Cardiac fibroblast (primary cell): ENCODE measurements around the gene ESPN.

Experiments
- DNase-seq, 2 donors: peaks; one replicate each; pipeline versions ENCODE4 v3.0.0 to v3.0.0-alpha.2; 2010; ENCODE audit warnings: low read depth in 2 of 2
- H3K4me3 ChIP-seq, 2 donors: replicated peaks in 1 of 2; 1 replicate in 1 of 2; 2 replicates in 1 of 2; pipeline ENCODE4 v1.5.1; 2011; ENCODE audit warnings: low read depth in 2 of 2, low read length in 2 of 2, mild to moderate bottlenecking in 2 of 2, moderate library complexity in 1 of 2
- TF ChIP-seq, protein P1 (sequence below): IDR thresholded peaks from one replicate; pipeline ENCODE4 v1.5.1; 2011; ENCODE audit warnings: low read depth, mild to moderate bottlenecking, low read length, inconsistent platforms

The ESPN gene

DNA sequence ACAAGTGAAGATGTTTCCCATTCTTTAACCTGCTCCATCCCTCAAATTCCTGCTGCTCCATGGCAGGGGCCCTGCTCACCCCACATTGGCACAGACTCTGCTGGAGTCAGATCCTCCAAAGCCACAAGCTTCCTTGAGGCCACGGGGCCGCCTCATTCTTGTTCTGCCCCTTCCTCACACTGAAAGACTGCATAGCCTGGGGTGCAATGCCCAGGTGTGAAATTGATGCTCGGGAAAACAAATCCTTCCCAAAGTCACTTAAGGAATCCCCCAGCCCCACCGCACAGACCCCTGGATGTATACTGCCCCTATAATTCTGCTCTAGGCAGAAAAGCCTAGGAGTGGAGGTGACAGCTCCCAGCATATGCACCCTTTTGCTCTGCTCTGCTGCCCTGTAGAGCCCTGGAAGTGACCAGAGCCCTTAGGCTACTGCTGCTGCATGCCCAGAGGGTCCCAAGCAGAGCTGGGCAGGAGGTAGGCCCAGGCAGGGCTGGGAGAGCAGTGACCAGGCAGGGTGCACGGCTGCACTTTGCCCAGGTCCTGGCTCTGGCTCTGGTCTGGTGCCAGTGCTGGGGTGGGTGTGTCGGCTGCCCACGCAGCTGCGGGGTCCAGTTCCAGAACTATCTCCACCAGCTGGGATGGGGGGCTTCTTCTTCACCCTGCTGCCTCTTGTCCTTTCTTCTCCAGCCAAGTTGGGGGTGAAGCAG, 6.5 kb upstream of the ESPN start:
- TF ChIP-seq, protein P1, sequence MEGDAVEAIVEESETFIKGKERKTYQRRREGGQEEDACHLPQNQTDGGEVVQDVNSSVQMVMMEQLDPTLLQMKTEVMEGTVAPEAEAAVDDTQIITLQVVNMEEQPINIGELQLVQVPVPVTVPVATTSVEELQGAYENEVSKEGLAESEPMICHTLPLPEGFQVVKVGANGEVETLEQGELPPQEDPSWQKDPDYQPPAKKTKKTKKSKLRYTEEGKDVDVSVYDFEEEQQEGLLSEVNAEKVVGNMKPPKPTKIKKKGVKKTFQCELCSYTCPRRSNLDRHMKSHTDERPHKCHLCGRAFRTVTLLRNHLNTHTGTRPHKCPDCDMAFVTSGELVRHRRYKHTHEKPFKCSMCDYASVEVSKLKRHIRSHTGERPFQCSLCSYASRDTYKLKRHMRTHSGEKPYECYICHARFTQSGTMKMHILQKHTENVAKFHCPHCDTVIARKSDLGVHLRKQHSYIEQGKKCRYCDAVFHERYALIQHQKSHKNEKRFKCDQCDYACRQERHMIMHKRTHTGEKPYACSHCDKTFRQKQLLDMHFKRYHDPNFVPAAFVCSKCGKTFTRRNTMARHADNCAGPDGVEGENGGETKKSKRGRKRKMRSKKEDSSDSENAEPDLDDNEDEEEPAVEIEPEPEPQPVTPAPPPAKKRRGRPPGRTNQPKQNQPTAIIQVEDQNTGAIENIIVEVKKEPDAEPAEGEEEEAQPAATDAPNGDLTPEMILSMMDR, result no peak
- DNase-seq, result no peak
- H3K4me3 ChIP-seq, result no peak overlapping the region

DNA sequence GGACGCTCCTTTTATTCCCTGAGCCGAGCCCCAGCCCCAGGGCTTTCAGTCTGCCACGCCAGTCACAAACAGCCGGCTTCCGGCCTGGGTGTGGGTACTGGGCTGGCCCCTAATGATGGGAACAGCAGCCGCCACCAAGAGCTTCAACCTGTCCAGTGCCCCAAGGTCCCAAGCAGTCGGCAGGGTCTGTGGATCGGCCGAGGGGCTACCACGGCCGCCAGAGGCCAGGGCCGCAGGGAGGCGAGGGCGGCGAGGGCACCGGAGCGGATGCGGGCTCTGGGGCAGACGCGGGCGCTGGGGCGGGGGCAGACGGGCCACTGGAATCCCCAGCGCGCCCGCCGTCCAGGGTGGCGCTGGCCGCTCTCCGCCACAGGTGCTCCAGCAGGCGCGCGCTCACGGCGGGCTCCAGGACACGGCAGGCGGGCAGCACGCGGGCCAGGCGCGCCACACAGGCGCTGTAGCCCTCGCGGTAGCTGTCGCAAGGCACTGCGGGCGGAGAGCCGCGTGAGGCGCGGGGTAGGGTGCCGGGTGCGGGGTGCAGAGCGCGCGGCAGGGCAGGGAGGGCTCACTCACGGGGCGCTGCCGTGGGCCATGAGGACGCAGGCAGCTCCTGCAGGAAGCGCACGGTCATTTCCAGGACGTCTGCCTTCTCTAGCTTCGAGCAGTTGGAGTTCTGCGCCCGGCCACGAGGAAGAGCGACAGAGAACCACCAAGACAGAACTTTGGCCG, 5.7 kb upstream of the ESPN start:
- peak overlapping the region in 1 of 2 donors; percentile 45 for H3K4me3 ChIP-seq
- TF ChIP-seq, protein P1, result no peak
- DNase-seq, result no peak

DNA sequence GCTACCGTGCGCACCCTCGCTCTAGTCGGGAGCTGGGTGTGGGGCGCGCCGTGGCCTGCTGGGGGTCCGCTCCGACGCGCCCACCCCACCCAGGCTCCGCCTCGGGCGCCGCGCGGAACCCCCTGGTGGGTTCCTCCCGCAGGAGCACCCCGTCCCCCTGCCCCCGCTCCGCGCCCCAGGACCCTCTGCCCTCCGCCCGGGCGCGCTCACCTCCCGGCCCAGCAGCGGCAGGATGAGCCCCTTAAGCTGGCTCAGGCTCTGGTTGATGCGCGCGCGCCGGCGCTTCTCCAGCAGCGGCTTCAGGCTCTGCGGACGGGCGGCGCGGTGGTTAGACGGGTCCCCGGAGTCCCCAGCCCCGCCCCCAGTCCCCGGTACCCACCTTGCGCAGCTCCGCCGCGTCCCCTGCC, 5.2 kb upstream of the ESPN start:
- TF ChIP-seq, protein P1, result no peak
- DNase-seq, result no peak
- H3K4me3 ChIP-seq, result peak overlapping the region; percentile 11 to 45

DNA sequence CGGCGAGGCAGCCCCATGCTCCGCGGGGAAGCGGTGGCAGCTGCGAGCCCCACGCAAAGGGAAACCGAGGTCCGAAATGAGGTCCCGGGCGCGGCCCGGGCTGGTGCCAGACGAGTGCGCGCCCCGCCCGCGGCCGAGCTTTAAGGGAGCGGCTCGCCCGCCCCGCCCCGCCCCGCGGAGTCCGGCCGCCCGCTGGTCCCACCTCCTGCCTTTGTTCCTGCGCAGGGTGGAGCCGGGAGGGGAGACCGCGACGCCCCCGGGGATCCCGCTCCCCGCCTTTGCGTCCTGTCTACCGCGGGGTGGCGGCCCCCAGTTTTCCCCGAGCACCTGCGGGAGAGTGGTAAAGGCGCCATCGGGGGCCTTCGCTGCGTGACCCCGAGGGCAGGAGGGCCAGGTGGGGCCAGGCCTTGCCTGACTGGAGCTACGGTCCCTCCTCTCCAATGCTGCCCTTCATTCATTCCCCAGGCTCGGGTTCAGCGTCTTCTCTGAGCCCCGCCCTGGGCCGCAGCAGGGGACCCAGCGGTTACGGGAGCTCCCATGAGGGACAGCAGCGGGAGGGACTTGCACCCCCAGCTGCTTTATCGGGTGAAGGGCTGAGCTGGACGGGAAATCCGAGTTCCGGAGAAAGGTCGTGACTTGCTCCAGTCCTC, 4.6 kb upstream of the ESPN start, which contains the start of gene HES2:
TSS of gene HES2 (minus strand) at position 116 of the 650 bp plus-strand sequence. CDS start at position 17, 99 bp downstream.
- DNase-seq, result no peak
- H3K4me3 ChIP-seq, result peak within 1 kb of the TSS; percentile 31 to 45
- TF ChIP-seq, protein P1, result no peak

DNA sequence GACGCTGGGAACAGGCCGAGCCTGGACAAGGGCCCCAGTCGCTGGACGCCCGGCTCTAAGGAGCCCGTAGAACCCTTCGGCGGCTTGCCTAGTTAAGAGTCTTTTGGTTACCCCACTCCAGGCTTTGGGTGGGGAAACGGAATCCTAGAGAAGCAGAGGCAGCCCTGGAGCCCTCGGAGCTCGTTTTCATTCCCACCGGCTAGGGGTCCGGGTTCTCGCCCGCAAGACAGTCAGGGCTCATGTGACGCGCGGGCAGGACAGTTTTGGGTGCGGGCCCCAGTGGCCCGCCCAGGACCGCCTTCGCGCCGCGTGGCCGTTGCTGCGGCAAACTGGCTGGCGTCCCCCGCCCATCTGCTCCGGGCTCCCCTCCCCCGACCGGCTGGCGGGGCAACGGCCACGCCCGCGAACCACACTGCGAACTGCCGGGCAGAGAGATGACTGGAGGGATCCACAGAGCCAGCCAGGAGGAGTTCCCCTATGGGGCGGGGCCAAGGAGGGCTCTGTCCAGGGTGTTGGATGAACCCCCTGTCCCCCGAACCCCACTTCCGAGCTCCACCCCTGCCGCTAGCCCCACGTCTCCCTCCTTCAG, 4.0 kb upstream of the ESPN start:
- DNase-seq, result no peak
- H3K4me3 ChIP-seq, result no peak overlapping the region
- TF ChIP-seq, protein P1, result no peak

DNA sequence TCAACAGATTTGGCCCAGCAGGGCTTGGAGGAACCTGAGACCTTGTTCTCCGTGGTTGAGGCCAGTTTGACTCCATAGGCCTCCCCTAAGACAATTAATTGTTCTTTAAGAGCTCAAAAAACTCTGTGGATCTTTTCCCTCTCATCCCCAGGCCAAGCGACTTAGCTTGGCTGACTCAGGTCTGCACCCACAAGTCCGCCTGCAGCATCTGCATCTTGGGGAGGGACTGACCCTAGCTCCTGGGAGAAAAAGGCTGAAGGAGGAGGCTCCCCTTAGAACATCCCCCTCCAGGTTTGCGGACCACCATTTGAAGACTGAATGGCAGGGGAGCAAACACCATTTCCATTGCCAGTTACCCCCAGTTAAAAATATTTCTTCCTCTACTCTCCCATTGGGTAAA, 3.3 kb upstream of the ESPN start:
- TF ChIP-seq, protein P1, result no peak
- no peak for DNase-seq
- H3K4me3 ChIP-seq, result no peak overlapping the region
